Measurements from ENCODE around the gene ASIP.

- TF ChIP-seq YY1 (IDR thresholded peaks at IDR 0.05) (no peak), SP1 (IDR thresholded peaks at IDR 0.05) (no peak), FOXA1 (IDR thresholded peaks at IDR 0.05) (no peak), JUND (IDR thresholded peaks at IDR 0.05) (no peak), TAF1 (conservative IDR thresholded peaks at IDR 0.05) (no peak), CTCF (IDR thresholded peaks at IDR 0.05; ENCODE audit: low read depth, low read length, missing input control) (no peak)
These were observed 60.5 kb downstream of the ASIP start for GRCh38 chr20:34301587-34302311.
